ENCODE results near the gene RNF151.

Gene RNF151

DNA sequence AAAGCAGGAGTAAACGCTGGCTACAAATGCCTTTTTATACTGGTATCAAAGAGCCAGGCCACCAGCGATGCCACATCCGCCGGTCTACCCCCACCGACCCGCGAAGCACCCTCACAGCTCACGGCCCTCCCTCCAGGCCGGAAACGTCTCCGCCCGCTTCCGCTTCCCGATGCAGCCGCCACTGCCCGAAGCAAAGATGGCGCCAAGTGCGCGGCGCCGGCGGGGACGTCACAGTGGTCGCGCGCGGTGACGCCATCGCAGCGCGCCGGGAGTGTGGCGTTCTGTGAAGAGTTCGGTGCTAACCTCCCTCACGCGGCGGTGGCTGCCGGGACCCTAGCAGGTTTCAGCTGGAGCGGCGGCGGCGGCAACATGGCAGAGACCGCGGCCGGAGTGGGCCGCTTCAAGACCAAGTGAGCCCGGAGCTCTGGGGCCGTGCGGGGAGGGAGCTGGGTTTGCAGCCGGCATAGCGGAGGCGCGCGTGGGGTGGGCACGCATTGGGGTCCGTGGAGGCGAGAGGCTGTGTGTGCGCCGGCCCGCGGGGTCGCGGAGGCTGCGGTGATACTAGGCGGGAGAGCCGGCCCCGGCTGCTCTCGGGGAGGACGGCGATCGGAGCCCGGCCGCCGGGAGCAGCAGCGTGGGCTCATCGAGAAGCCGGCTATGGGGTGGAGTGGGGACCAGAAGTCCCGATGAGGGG lies 5.3 kb downstream of the RNF151 start, which contains the start of gene TBL3:
TSS of gene TBL3 (plus strand) at position 258 of the 694 bp plus-strand sequence. CDS start at position 370, 112 bp downstream.
- TF ChIP-seq, protein P1, sequence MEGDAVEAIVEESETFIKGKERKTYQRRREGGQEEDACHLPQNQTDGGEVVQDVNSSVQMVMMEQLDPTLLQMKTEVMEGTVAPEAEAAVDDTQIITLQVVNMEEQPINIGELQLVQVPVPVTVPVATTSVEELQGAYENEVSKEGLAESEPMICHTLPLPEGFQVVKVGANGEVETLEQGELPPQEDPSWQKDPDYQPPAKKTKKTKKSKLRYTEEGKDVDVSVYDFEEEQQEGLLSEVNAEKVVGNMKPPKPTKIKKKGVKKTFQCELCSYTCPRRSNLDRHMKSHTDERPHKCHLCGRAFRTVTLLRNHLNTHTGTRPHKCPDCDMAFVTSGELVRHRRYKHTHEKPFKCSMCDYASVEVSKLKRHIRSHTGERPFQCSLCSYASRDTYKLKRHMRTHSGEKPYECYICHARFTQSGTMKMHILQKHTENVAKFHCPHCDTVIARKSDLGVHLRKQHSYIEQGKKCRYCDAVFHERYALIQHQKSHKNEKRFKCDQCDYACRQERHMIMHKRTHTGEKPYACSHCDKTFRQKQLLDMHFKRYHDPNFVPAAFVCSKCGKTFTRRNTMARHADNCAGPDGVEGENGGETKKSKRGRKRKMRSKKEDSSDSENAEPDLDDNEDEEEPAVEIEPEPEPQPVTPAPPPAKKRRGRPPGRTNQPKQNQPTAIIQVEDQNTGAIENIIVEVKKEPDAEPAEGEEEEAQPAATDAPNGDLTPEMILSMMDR (IDR thresholded peaks at IDR 0.05; ENCODE audit: insufficient read depth, low read depth, low read length, missing control alignments): no peak
- DNase-seq (ENCODE audit: low read depth): peak; percentile 98
- H3K4me3 ChIP-seq (ENCODE audit: low read depth, low read length): peak within 1 kb of the TSS; percentile 71

DNA sequence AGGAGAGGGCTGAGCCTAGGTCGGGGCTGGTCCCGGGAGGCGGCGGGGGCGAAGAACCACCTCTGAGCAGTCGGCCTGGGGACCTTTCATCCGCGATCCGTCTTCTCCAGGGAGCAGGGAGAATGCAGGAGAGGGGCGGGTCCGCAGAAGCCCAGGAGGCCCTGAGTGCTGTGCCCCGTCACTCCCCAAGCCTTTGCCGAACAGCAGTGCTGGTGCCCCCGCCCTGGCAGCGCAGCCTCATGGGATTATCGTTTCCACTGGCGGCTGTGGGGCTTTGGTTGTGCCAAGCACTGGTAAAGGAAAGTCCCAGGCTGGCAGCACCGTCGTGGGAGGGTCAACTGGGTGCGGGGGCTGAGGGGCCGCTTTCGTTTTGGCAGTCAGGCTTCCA lies 5.8 kb downstream of the RNF151 start:
- TF ChIP-seq, protein P1 (IDR thresholded peaks at IDR 0.05; ENCODE audit: insufficient read depth, low read depth, low read length, missing control alignments): no peak
- no peak for DNase-seq (ENCODE audit: low read depth)
- H3K4me3 ChIP-seq (ENCODE audit: low read depth, low read length): peak overlapping the region; percentile 71

DNA sequence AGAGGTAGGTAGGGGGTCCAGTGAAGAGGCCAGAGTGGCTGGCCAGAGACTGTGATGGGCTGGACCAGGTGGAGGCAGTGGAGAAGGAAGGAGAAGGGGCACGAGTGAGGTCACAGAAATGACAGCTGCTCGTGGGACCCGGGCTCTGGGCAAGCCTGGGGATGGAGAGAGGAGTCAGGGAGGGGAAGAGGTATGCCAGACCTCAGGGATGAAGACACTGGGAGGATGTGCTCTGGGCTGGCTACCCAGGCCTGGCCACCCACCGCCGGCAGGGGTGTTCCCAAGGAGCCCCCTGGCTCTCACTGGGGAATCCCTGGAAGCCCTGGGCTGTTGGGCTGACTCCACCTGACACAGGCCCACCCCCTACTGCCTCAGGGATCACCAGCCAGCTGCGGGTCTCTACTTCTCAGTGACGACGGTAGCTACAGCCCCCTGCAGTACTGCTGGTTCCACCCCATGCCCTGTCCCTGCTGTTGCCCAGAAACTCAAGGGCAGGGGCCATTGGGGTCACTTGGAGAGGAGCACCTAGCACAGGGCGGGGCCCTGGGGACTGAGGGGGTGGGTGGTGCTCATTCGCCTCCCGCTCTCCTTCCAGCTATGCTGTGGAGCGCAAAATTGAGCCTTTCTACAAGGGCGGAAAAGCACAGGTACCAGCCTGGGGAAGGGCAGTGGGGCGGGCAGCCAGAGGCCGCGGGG lies 7.0 kb downstream of the RNF151 start:
- H3K4me3 ChIP-seq (ENCODE audit: low read depth, low read length): no peak overlapping the region
- no peak for DNase-seq (ENCODE audit: low read depth)
- TF ChIP-seq, protein P1 (IDR thresholded peaks at IDR 0.05; ENCODE audit: insufficient read depth, low read depth, low read length, missing control alignments): no peak

DNA sequence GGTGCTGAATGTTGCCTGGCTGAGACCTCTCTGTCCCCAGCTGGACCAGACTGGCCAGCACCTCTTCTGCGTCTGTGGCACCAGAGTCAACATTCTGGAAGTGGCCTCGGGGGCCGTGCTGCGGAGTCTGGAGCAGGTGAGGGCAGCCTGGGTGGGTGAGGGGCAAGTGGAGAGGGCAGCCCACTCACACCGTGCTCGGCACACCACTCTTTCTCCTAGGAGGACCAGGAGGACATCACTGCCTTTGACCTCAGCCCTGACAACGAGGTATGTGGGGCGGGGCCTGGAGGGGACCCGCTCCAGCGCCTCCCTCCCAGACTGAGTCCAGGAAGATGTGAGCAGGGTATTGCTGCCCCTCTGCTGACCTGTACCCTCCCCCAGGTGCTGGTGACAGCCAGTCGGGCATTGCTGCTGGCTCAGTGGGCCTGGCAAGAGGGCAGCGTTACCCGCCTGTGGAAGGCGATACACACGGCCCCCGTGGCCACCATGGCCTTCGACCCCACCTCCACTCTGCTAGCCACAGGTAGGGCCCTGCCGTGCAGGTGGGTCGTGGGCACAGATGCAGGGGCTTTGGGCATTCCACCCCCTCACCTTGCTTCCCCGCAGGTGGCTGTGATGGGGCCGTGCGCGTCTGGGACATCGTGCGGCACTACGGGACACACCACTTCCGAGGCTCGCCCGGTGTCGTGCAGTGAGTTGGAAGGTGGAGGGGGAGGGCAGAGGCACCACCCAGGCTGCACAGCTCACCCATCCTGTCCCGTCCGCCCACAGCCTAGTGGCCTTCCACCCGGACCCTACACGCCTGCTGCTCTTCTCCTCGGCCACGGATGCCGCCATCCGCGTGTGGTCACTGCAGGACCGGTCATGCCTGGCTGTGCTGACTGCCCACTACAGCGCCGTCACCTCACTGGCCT lies 7.8 kb downstream of the RNF151 start:
- TF ChIP-seq, protein P1 (IDR thresholded peaks at IDR 0.05; ENCODE audit: insufficient read depth, low read depth, low read length, missing control alignments): no peak
- no peak for DNase-seq (ENCODE audit: low read depth)
- H3K4me3 ChIP-seq (ENCODE audit: low read depth, low read length): no peak overlapping the region

DNA sequence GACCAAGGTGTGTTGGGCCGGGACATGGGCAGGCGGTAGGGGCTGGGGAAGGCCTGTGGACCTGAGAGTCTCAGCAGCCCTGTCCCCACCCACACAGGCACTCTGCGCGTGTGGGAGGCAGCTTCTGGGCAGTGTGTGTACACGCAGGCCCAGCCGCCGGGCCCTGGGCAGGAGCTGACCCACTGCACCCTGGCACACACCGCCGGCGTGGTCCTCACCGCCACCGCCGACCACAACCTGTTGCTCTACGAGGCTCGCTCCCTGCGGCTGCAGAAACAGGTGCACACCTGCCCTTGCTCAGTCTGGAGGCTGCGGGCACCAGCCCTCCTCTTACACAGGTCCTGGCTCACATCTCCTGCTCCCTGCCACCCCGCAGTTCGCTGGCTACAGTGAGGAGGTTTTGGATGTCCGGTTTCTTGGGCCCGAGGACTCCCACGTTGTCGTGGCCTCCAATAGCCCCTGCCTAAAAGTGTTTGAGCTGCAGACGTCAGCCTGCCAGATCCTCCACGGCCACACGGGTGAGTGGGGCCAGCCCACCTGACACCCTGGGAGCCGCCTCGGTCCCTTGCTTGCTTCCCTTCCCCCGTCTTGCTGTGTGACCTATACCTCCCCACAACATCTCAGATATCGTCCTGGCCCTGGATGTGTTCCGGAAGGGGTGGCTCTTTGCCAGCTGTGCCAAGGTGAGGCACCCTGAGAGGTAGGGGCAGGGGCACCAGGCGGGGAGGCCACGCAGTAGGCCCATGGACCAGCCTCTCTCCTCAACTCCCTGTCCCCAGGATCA lies 9.0 kb downstream of the RNF151 start:
- no peak overlapping the region for H3K4me3 ChIP-seq (ENCODE audit: low read depth, low read length)
- DNase-seq (ENCODE audit: low read depth): no peak

DNA sequence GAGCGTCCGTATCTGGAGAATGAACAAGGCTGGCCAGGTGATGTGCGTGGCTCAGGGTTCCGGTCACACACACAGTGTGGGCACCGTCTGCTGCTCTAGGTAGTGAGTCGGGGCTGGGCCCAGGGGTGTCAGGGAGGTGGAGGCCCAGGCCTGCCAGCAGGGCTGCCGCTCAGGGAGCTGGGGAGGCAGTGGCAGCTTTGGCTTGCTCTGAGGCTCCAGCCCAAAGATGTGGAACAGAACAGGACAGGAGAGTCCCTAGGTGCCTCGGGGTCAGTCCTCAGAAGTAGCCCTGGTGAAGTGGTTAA lies 9.5 kb downstream of the RNF151 start:
- TF ChIP-seq, protein P1 (IDR thresholded peaks at IDR 0.05; ENCODE audit: insufficient read depth, low read depth, low read length, missing control alignments): no peak
- H3K4me3 ChIP-seq (ENCODE audit: low read depth, low read length): no peak overlapping the region
- DNase-seq (ENCODE audit: low read depth): no peak

More for the DNA sequence above, 9.0 kb downstream of the RNF151 start:
- TF ChIP-seq, protein P1 (IDR thresholded peaks at IDR 0.05; ENCODE audit: insufficient read depth, low read depth, low read length, missing control alignments): no peak

Data from GM12865 (cell line).